Upper lobe of left lung (tissue), 6 donors: Measurements from ENCODE around the gene HOXA5. TPM values are rescaled to one million over a fixed set of nuclear protein-coding genes. Genes with fewer than 3 reads are reported as not detected.
A peak's percentile ranks its signal among the peaks of the same experiment; 100 is the strongest.

Source experiments
- ATAC-seq, 2 donors: fragments of 200-7000 bp; cut with Tn5 transposase; one replicate each; pipeline ENCODE4 v1.9.1; 2022; ENCODE audit warnings: mild to moderate bottlenecking in 2 of 2, moderate library complexity in 2 of 2; ENCODE audit not compliant: low FRiP score in 2 of 2
- DNase-seq, 2 donors: peaks; one replicate each; pipeline ENCODE4 v3.0.0-alpha.2; 2019 to 2020
- H3K27ac ChIP-seq, 4 donors: fragments of 200-600 bp; sonication (generic); one replicate each; pipeline ENCODE4 v1.5.1; 2016 to 2019
- H3K27me3 ChIP-seq, 4 donors: fragments of 200-600 bp; sonication (generic); one replicate each; pipeline ENCODE4 v1.5.1; 2017 to 2019
- H3K36me3 ChIP-seq, 4 donors: fragments of 200-600 bp; sonication (generic); one replicate each; pipeline ENCODE4 v1.5.1; 2016 to 2019
- H3K4me1 ChIP-seq, 4 donors: fragments of 200-600 bp; sonication (generic); one replicate each; pipeline ENCODE4 v1.5.1; 2018 to 2019
- H3K4me3 ChIP-seq, 4 donors: fragments of 200-600 bp; sonication (generic); one replicate each; pipeline ENCODE4 v1.5.1; 2017 to 2019; ENCODE audit warnings: mild to moderate bottlenecking in 2 of 4, moderate library complexity in 1 of 4
- H3K9me3 ChIP-seq, 4 donors: fragments of 200-600 bp; sonication (generic); one replicate each; pipeline ENCODE4 v1.5.1; 2018 to 2019
- EP300 ChIP-seq, 4 donors: sonication (generic); formaldehyde crosslinking; IDR thresholded peaks; one replicate each; pipeline ENCODE4 v1.5.1; 2017; ENCODE audit warnings: antibody characterized with exemption in 4 of 4, control low read depth in 2 of 4
- POLR2A ChIP-seq, 4 donors: fragments of 450-650 bp; IDR thresholded peaks; one replicate each; pipeline ENCODE4 v1.5.1; 2016 to 2017; ENCODE audit warnings: antibody characterized with exemption in 4 of 4, mild to moderate bottlenecking in 2 of 4
- POLR2AphosphoS5 ChIP-seq, 2 donors: sonication (generic); formaldehyde crosslinking; IDR thresholded peaks; one replicate each; pipeline ENCODE4 v1.5.1; 2017; ENCODE audit warnings: antibody characterized with exemption in 2 of 2
- WGBS, 2 donors: methylation state at CpG; one replicate each; pipeline ENCODE4 v1.1.5; 2017 to 2018; 5-methylcytosine and 5-hydroxymethylcytosine counted together
- total RNA-seq, 6 donors: library from RNA; depleted of rRNA in 4 of 6; stranded (reverse); fragments of >200 nt in 4 of 6; gene quantifications; one replicate each; pipeline versions ENCODE4 v1.1.0 to v1.2.1, GENCODE V29; 2016 to 2021
- TF ChIP-seq, protein P1 (sequence below), 6 experiments: fragments of 450-650 bp in 4 of 6; fragments of 200-600 bp in 2 of 6; sonication (generic) in 2 of 6; IDR thresholded peaks; one replicate each; pipeline ENCODE4 v1.5.1; 2016 to 2019; ENCODE audit warnings: antibody characterized with exemption in 6 of 6
- donor health status: DM: no; HTN: no; CAD: no; lungs with moderate emphysema.
- donor health status: DM: no; HTN: yes; CAD: no; lungs with severe emphysema.

Gene HOXA5
- total RNA-seq, 6 donors from 2014 or later = 7.8 to 79.9 (median 16.9) TPM

- ATAC-seq (peak; percentile 13 to 16), DNase-seq (peak in 1 of 2 donors; percentile 80)
- WGBS, 2 donors = 36 to 43% methylated on average over 20 to 30 of the region's 47 CpGs
- Histone ChIP-seq H3K4me3 (peak overlapping the region; percentile 6 to 49 (median 39)), H3K4me1 (peaks cover 16 to 45% (median 38%) of the 10 kb centered on the region in 4 donors), H3K36me3 (no peaks in the 10 kb centered on the region), H3K27me3 (peaks cover 0 to 9% (median 4%) of the 10 kb centered on the region in 4 donors), H3K9me3 (no peaks in the 10 kb centered on the region), H3K27ac (peak overlapping the region; percentile 89 to 95 (median 94))
- TF ChIP-seq POLR2AphosphoS5 (IDR thresholded peaks at IDR 0.05) (no peak), EP300 (IDR thresholded peaks at IDR 0.05) (no peak), POLR2A (IDR thresholded peaks at IDR 0.05) (no peak)
- TF ChIP-seq, protein P1, sequence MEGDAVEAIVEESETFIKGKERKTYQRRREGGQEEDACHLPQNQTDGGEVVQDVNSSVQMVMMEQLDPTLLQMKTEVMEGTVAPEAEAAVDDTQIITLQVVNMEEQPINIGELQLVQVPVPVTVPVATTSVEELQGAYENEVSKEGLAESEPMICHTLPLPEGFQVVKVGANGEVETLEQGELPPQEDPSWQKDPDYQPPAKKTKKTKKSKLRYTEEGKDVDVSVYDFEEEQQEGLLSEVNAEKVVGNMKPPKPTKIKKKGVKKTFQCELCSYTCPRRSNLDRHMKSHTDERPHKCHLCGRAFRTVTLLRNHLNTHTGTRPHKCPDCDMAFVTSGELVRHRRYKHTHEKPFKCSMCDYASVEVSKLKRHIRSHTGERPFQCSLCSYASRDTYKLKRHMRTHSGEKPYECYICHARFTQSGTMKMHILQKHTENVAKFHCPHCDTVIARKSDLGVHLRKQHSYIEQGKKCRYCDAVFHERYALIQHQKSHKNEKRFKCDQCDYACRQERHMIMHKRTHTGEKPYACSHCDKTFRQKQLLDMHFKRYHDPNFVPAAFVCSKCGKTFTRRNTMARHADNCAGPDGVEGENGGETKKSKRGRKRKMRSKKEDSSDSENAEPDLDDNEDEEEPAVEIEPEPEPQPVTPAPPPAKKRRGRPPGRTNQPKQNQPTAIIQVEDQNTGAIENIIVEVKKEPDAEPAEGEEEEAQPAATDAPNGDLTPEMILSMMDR (IDR thresholded peaks at IDR 0.05) = no peak
These were observed 35.8 kb downstream of the HOXA5 start for GRCh38 chr7:27107391-27108381.

- Histone ChIP-seq H3K4me1 (peaks cover 15 to 43% (median 35%) of the 10 kb centered on the region in 4 donors), H3K36me3 (no peaks in the 10 kb centered on the region), H3K27ac (peak overlapping the region; percentile 89 to 95 (median 94)), H3K9me3 (no peaks in the 10 kb centered on the region), H3K27me3 (peaks cover 0 to 15% (median 6%) of the 10 kb centered on the region in 4 donors), H3K4me3 (peak overlapping the region; percentile 16 to 49 (median 30))
- TF ChIP-seq POLR2A (IDR thresholded peaks at IDR 0.05) (no peak), EP300 (IDR thresholded peaks at IDR 0.05) (no peak), POLR2AphosphoS5 (IDR thresholded peaks at IDR 0.05) (no peak)
- TF ChIP-seq, protein P1 (IDR thresholded peaks at IDR 0.05) = no peak
- ATAC-seq = no peak
- no peak for DNase-seq
- WGBS, 2 donors = 33% methylated on average over 14 of the region's 14 CpGs
These were observed 36.6 kb downstream of the HOXA5 start for GRCh38 chr7:27106901-27107240.

DNA sequence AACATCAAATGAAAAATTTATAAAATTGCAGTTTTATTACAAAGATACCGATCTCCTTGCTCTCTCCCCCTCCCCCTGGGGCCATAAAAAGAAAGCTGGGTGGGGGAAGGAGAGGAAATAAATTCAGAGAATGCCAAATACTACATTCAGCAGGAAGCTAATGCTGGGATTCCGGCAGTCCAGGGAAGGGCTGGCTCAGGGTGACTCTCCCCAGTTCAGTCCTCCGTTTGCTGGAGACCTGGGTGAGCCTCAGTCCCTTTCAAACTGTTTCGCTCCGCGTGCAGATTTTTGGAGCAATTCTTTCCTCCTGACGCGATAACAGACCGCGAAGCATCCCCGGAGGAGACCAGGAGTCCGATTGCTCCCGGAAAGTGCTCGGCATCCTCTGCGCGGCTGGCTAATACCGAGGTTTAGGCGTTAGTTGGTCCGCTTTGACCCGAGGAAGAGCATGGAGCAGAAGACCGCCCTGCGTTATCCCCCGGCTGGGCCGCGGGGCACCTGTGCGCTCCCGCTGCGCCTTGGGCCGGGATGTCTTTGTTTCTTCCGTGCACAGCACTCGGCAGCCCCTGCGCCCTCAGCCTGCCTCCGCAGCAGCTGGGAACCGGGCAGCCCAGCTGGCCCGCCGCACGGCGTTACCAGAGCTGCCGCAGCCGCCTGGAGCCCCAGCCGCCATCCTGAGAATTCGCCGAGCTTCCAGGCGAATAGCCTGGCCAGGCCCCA is 37.1 kb downstream of the HOXA5 start:
- TF ChIP-seq, protein P1 (IDR thresholded peaks at IDR 0.05) = no peak
- TF ChIP-seq POLR2AphosphoS5 (IDR thresholded peaks at IDR 0.05) = peak in 1 of 2 donors; percentile 2
- DNase-seq (peak in 1 of 2 donors; percentile 87), ATAC-seq (no peak)
- H3K27ac ChIP-seq = peak overlapping the region; percentile 89 to 95 (median 94)
- WGBS, 2 donors = 38 to 43% methylated on average over 28 to 36 of the region's 44 CpGs
- no peaks in the 10 kb centered on the region for H3K36me3 ChIP-seq
- no peaks in the 10 kb centered on the region for H3K9me3 ChIP-seq
- H3K4me3 ChIP-seq = peak overlapping the region; percentile 16 to 49 (median 30)
- peaks cover 0 to 18% (median 7%) of the 10 kb centered on the region in 4 donors for H3K27me3 ChIP-seq
- H3K4me1 ChIP-seq = peaks cover 10 to 42% (median 31%) of the 10 kb centered on the region in 4 donors

GRCh38 chr7:27105301-27106031 is 38.0 kb downstream of the HOXA5 start:
- H3K36me3 ChIP-seq = no peaks in the 10 kb centered on the region
- H3K4me1 ChIP-seq = peaks cover 5 to 36% (median 28%) of the 10 kb centered on the region in 4 donors
- no peaks in the 10 kb centered on the region for H3K9me3 ChIP-seq
- H3K27me3 ChIP-seq = peaks cover 0 to 18% (median 7%) of the 10 kb centered on the region in 4 donors
- 66 to 70% methylated on average over 13 of the region's 13 CpGs for WGBS, 2 donors
- peak overlapping the region; percentile 89 to 95 (median 94) for H3K27ac ChIP-seq
- TF ChIP-seq, protein P1 (IDR thresholded peaks at IDR 0.05) = no peak
- no peak for TF ChIP-seq POLR2A (IDR thresholded peaks at IDR 0.05)
- TF ChIP-seq POLR2AphosphoS5 (IDR thresholded peaks at IDR 0.05) = no peak
- no peak for TF ChIP-seq EP300 (IDR thresholded peaks at IDR 0.05)
- peak overlapping the region in 1 of 4 donors; percentile 49 for H3K4me3 ChIP-seq
- no peak for ATAC-seq
- DNase-seq = no peak
